HEK293T (cell line): ENCODE measurements around the gene SMC6.

Source experiments
- CTCF ChIA-PET: fragments of 350-600 bp; formaldehyde crosslinking; extraction: SDS; loops from one replicate; lab custom pipeline; 2021; ENCODE audit warnings: antibody characterized with exemption, inconsistent platforms; lab: Yijun Ruan, JAX
- POLR2A ChIA-PET: fragments of 350-600 bp; formaldehyde crosslinking; extraction: SDS; loops from one replicate; lab custom pipeline; 2020; ENCODE audit warnings: antibody characterized with exemption, inconsistent platforms; lab: Yijun Ruan, JAX
- DNase-seq: peaks from one replicate; pipeline ENCODE4 v3.0.0; 2012; ENCODE audit warnings: mixed read lengths; ENCODE audit errors: extremely low spot score
- ARNT ChIP-seq: fragments of 450-650 bp; IDR thresholded peaks from 2 replicates; pipeline ENCODE4 v1.6.1; 2017; ENCODE audit warnings: mild to moderate bottlenecking
- BHLHE40 ChIP-seq: fragments of 450-650 bp; IDR thresholded peaks from 2 replicates; pipeline ENCODE4 v1.6.1; 2016; ENCODE audit warnings: mild to moderate bottlenecking, moderate library complexity, borderline replicate concordance
- CTBP1 ChIP-seq: fragments of 450-650 bp; IDR thresholded peaks from 2 replicates; pipeline ENCODE4 v1.6.1; 2016; ENCODE audit warnings: borderline replicate concordance
- ELF4 ChIP-seq: fragments of 450-650 bp; IDR thresholded peaks from 2 replicates; pipeline ENCODE4 v1.6.1; 2017; ENCODE audit warnings: antibody characterized with exemption
- FOXA1 ChIP-seq: fragments of 450-650 bp; IDR thresholded peaks from 2 replicates; pipeline ENCODE4 v1.6.1; 2016; ENCODE audit warnings: mild to moderate bottlenecking
- FOXK2 ChIP-seq: fragments of 450-650 bp; IDR thresholded peaks from 2 replicates; pipeline ENCODE4 v1.6.1; 2016; ENCODE audit warnings: mild to moderate bottlenecking
- FOXM1 ChIP-seq: fragments of 450-650 bp; IDR thresholded peaks from 2 replicates; pipeline ENCODE4 v1.6.1; 2017; ENCODE audit warnings: mild to moderate bottlenecking, borderline replicate concordance
- HDGF ChIP-seq: fragments of 450-650 bp; IDR thresholded peaks from 2 replicates; pipeline ENCODE4 v1.6.1; 2017; ENCODE audit warnings: antibody characterized with exemption, borderline replicate concordance
- L3MBTL2 ChIP-seq: fragments of 450-650 bp; conservative IDR thresholded peaks from 2 replicates; pipeline ENCODE4 v1.6.1; 2016; ENCODE audit warnings: mild to moderate bottlenecking
- LEF1 ChIP-seq: fragments of 450-650 bp; IDR thresholded peaks from 2 replicates; pipeline ENCODE4 v1.6.1; 2017; ENCODE audit warnings: mild to moderate bottlenecking, borderline replicate concordance
- NFRKB ChIP-seq: fragments of 450-650 bp; IDR thresholded peaks from 2 replicates; pipeline ENCODE4 v1.6.1; 2016; ENCODE audit warnings: mild to moderate bottlenecking, moderate library complexity
- PKNOX1 ChIP-seq: fragments of 450-650 bp; IDR thresholded peaks from 2 replicates; pipeline ENCODE4 v1.6.1; 2016
- SP1 ChIP-seq: fragments of 450-650 bp; IDR thresholded peaks from 2 replicates; pipeline ENCODE4 v1.6.1; 2017
- SUZ12 ChIP-seq: fragments of 450-650 bp; IDR thresholded peaks from 2 replicates; pipeline ENCODE4 v1.6.1; 2016; ENCODE audit warnings: mild to moderate bottlenecking
- TARDBP ChIP-seq: fragments of 450-650 bp; IDR thresholded peaks from 2 replicates; pipeline ENCODE4 v1.6.1; 2016
- ZNF384 ChIP-seq: fragments of 450-650 bp; IDR thresholded peaks from 2 replicates; pipeline ENCODE4 v1.6.1; 2016

The SMC6 gene

GRCh38 chr2:17709897-17710296, 43.7 kb downstream of the SMC6 start:
- no peak for DNase-seq
- CTCF ChIA-PET, result interaction anchor here (1.3 kb wide), 1 partner anchor 10 kb away, joined by 4 read pairs; no protein-coding TSS in a partner anchor
- POLR2A ChIA-PET, result no interaction called here
- TF ChIP-seq BHLHE40, result no peak
- TF ChIP-seq PKNOX1, result no peak
- no peak for TF ChIP-seq NFRKB
- no peak for TF ChIP-seq ARNT
- TF ChIP-seq FOXA1, result no peak
- no peak for TF ChIP-seq ELF4
- no peak for TF ChIP-seq SUZ12
- no peak for TF ChIP-seq SP1
- TF ChIP-seq ZNF384, result no peak

DNA sequence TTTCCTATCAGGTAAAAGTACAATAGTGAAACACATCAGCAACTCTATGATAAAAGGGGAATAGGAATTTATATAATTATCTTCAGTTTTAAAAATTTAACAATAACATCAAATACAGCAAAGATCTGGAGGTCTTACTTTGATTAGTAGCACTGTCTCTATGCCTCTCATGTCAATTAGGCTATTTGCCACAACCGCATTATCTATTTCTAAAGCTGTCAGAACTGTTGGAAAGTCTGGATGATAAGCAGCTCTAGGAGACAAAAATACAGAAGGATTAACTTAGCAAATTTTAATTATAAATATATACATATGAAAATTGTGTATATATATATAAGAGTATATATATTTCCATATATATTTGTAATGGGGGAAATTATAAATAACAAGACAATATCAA, 45.1 kb downstream of the SMC6 start:
- CTCF ChIA-PET, result interaction anchor here (0.6 to 1.3 kb wide), 4 partner anchors 11 to 1147 kb away, joined by 3 to 4 read pairs (median 4); no protein-coding TSS in a partner anchor
- DNase-seq, result no peak
- POLR2A ChIA-PET, result interaction anchor here (1.5 kb wide), 1 partner anchor 45 kb away, joined by 3 read pairs; the partner anchor contains the start of genes GEN1 and SMC6
- TF ChIP-seq NFRKB (no peak), ARNT (no peak), SUZ12 (no peak), SP1 (no peak), HDGF (no peak), FOXK2 (no peak), TARDBP (no peak), ELF4 (no peak)

- no peak for DNase-seq
- POLR2A ChIA-PET, result no interaction called here
- CTCF ChIA-PET, result no interaction called here
- TF ChIP-seq L3MBTL2, result no peak
- TF ChIP-seq NFRKB, result no peak
- TF ChIP-seq LEF1, result no peak
- no peak for TF ChIP-seq CTBP1
- no peak for TF ChIP-seq ZNF384
- no peak for TF ChIP-seq BHLHE40
- no peak for TF ChIP-seq FOXA1
- no peak for TF ChIP-seq ARNT
- no peak for TF ChIP-seq ELF4
- no peak for TF ChIP-seq TARDBP
- TF ChIP-seq HDGF, result no peak
- TF ChIP-seq FOXM1, result no peak
- no peak for TF ChIP-seq SUZ12
- no peak for TF ChIP-seq PKNOX1
- no peak for TF ChIP-seq SP1
- TF ChIP-seq FOXK2, result no peak
These were observed 46.8 kb downstream of the SMC6 start for GRCh38 chr2:17706845-17707244.

DNA sequence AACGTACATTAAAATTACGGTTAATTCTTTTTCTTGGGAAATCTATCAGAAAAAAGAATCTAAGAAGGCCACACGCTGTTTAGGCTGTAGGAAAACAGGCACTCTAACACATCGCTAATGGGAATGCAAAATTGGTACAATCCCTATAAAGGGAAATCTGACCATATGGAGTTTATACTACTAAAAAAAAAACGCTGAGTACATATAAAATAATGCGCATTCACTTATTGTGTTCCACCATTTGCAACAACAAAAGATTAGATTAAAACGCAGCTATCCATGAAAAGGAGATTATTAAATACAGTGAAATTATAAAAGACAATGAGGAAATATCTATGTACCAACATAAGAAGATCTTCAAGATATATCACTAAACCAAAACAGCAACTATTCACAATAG, 62.8 kb downstream of the SMC6 start:
- DNase-seq, result no peak
- TF ChIP-seq BHLHE40, result no peak
- TF ChIP-seq LEF1, result no peak
- TF ChIP-seq FOXK2, result no peak
- TF ChIP-seq ZNF384, result no peak
- no peak for TF ChIP-seq NFRKB
- TF ChIP-seq CTBP1, result no peak
- no peak for TF ChIP-seq HDGF
- no peak for TF ChIP-seq L3MBTL2
- no peak for TF ChIP-seq ELF4
- ChIA-PET CTCF (no interaction called here), POLR2A (no interaction called here)

DNA sequence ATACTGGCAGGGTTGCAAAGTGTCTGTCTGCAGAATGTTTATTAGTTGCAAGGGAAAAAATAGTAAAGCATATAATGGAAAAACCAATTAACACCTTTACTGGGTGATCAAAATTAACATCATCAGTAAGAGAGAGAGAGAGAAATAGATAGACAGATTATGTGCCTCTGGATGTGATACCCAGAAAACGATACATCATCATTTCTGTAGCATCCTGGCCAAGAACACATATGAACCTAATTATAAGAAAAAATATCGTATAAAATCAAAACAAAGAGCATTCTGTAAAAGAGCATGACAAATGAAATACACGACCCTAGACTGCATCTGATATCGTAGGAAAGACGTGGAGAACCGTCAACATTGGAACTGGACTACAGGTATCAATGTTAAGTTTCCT, 64.6 kb downstream of the SMC6 start:
- DNase-seq, result no peak
- ChIA-PET CTCF (no interaction called here), POLR2A (no interaction called here)
- TF ChIP-seq FOXK2, result no peak
- TF ChIP-seq L3MBTL2, result no peak
- no peak for TF ChIP-seq CTBP1
- no peak for TF ChIP-seq SP1

GRCh38 chr2:17688600-17688999, 65.0 kb downstream of the SMC6 start:
- POLR2A ChIA-PET, result no interaction called here
- no peak for DNase-seq
- CTCF ChIA-PET, result no interaction called here
- no peak for TF ChIP-seq FOXK2
- TF ChIP-seq FOXA1, result no peak
- no peak for TF ChIP-seq FOXM1

DNA sequence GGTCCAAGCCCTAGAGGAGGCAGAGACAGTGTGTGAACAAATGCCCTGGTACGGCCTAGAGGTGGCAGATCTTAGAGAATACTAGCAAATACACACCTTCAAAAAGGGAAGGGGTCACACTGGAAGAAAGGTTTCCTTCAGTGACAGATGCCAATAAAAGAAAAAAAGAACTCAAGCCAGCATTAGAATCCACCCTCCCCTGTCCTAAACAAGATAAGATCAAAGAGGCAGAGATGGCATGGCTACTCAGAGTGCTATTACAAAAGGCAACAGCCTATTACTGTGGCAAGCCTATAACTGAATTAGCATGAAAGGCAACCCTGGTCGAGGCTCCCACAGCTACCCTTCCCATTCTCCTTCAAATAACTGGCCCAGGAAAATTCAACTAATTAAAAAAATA, 69.6 kb downstream of the SMC6 start:
- ChIA-PET POLR2A (no interaction called here), CTCF (no interaction called here)
- TF ChIP-seq TARDBP, result no peak
- no peak for TF ChIP-seq SP1
- no peak for TF ChIP-seq ELF4
- TF ChIP-seq HDGF, result no peak
- no peak for TF ChIP-seq NFRKB
- no peak for TF ChIP-seq SUZ12
- no peak for TF ChIP-seq FOXM1
- TF ChIP-seq FOXA1, result no peak
- TF ChIP-seq CTBP1, result no peak
- no peak for TF ChIP-seq L3MBTL2
- no peak for TF ChIP-seq ZNF384
- no peak for DNase-seq
